HL-60 (cell line): Measurements from ENCODE around the gene EDRF1.

Experiments
- DNase-seq, 2 experiments: peaks; one replicate each; pipeline ENCODE4 v3.0.0-alpha.2; 2010 to 2020; ENCODE audit warnings: low read depth in 1 of 2, low spot score in 1 of 2
- H3K27ac ChIP-seq: fragments of 250-450 bp; sonication (Bioruptor Pico); replicated peaks from 2 replicates; pipeline ENCODE4 v1.5.1; 2020; ENCODE audit warnings: mild to moderate bottlenecking, moderate library complexity
- H3K27me3 ChIP-seq: fragments of 250-450 bp; sonication (Bioruptor Pico); 2 replicates; pipeline ENCODE4 v1.5.1; 2021; ENCODE audit warnings: mild to moderate bottlenecking, moderate library complexity; ENCODE audit not compliant: insufficient read depth, poor library complexity, severe bottlenecking
- H3K4me3 ChIP-seq: replicated peaks from 2 replicates; pipeline ENCODE4 v1.5.1; 2011; ENCODE audit warnings: mild to moderate bottlenecking, control low read depth, low read length; ENCODE audit not compliant: insufficient read depth
- CTCF ChIP-seq: IDR thresholded peaks from one replicate; pipeline ENCODE4 v1.5.1; 2011; ENCODE audit warnings: low read length, control low read depth, inconsistent platforms; ENCODE audit not compliant: insufficient read depth
- GABPA ChIP-seq: IDR thresholded peaks from 2 replicates; pipeline ENCODE4 v1.6.1; 2012; ENCODE audit warnings: low read depth
- POLR2AphosphoS5 ChIP-seq: IDR thresholded peaks from 2 replicates; pipeline ENCODE4 v1.6.1; 2012; ENCODE audit warnings: low read depth
- SPI1 ChIP-seq: IDR thresholded peaks from 2 replicates; pipeline ENCODE4 v1.6.1; 2012; ENCODE audit warnings: low read depth, mild to moderate bottlenecking, borderline replicate concordance
- TF ChIP-seq, protein P1 (sequence below): IDR thresholded peaks from 2 replicates; pipeline ENCODE4 v1.6.1; 2012; ENCODE audit warnings: low read depth; ENCODE audit not compliant: insufficient replicate concordance

Gene EDRF1

GRCh38 chr10:125783408-125783807 lies 63.9 kb downstream of the EDRF1 start:
- Histone ChIP-seq H3K27me3 (no peaks in the 10 kb centered on the region), H3K27ac (no peak overlapping the region), H3K4me3 (no peak overlapping the region)
- DNase-seq, result no peak
- TF ChIP-seq SPI1, result no peak
- TF ChIP-seq, protein P1, sequence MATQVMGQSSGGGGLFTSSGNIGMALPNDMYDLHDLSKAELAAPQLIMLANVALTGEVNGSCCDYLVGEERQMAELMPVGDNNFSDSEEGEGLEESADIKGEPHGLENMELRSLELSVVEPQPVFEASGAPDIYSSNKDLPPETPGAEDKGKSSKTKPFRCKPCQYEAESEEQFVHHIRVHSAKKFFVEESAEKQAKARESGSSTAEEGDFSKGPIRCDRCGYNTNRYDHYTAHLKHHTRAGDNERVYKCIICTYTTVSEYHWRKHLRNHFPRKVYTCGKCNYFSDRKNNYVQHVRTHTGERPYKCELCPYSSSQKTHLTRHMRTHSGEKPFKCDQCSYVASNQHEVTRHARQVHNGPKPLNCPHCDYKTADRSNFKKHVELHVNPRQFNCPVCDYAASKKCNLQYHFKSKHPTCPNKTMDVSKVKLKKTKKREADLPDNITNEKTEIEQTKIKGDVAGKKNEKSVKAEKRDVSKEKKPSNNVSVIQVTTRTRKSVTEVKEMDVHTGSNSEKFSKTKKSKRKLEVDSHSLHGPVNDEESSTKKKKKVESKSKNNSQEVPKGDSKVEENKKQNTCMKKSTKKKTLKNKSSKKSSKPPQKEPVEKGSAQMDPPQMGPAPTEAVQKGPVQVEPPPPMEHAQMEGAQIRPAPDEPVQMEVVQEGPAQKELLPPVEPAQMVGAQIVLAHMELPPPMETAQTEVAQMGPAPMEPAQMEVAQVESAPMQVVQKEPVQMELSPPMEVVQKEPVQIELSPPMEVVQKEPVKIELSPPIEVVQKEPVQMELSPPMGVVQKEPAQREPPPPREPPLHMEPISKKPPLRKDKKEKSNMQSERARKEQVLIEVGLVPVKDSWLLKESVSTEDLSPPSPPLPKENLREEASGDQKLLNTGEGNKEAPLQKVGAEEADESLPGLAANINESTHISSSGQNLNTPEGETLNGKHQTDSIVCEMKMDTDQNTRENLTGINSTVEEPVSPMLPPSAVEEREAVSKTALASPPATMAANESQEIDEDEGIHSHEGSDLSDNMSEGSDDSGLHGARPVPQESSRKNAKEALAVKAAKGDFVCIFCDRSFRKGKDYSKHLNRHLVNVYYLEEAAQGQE, result no peak
- no peak for TF ChIP-seq GABPA
- no peak for TF ChIP-seq CTCF
- TF ChIP-seq POLR2AphosphoS5, result no peak

- TF ChIP-seq CTCF (no peak), GABPA (no peak), POLR2AphosphoS5 (no peak), SPI1 (no peak)
- TF ChIP-seq, protein P1, result no peak
- Histone ChIP-seq H3K27me3 (no peaks in the 10 kb centered on the region), H3K4me3 (no peak overlapping the region), H3K27ac (no peak overlapping the region)
- no peak for DNase-seq
Measured at GRCh38 chr10:125783957-125784356, 64.4 kb downstream of the EDRF1 start.

GRCh38 chr10:125785791-125786190 lies 66.3 kb downstream of the EDRF1 start:
- no peak for DNase-seq
- H3K27me3 ChIP-seq, result no peaks in the 10 kb centered on the region
- no peak overlapping the region for H3K27ac ChIP-seq
- H3K4me3 ChIP-seq, result no peak overlapping the region
- TF ChIP-seq, protein P1, result no peak
